ENCODE measurements around the gene CYSTM1. TPM values are rescaled to one million over a fixed set of nuclear protein-coding genes. Genes with fewer than 3 reads are reported as not detected.
A peak's percentile ranks its signal among the peaks of the same experiment; 100 is the strongest.
"Not testable (repeated sequence)": the region's sequence is repeated elsewhere in the genome, so short reads cannot be mapped to it uniquely, and the experiment has no call there.

The CYSTM1 gene
- total RNA-seq, 1 donor from 2014 or later: 24.6 TPM

DNA sequence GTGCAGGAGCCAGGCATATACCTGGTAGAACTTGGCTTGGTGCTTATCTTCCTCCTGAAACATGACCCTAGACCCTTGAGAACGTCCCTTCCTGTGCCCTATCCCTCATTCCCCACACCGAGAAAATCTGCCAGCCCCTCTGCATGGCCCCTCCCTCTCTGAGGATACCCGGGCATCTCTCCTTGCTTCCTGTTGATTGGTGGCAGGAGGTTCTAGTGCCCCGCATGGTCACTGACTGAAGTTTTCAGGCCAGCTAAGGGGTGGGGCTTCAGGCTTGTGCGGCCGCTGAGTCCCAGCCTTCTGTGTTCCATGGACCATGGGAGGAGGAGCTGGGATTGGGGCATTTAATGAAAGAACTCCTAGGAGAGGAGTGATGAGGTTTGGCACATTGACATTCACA lies 26.5 kb upstream of the CYSTM1 start:
- DNase-seq (ENCODE audit: low spot score) (peak; percentile 21), ATAC-seq (no peak)

DNA sequence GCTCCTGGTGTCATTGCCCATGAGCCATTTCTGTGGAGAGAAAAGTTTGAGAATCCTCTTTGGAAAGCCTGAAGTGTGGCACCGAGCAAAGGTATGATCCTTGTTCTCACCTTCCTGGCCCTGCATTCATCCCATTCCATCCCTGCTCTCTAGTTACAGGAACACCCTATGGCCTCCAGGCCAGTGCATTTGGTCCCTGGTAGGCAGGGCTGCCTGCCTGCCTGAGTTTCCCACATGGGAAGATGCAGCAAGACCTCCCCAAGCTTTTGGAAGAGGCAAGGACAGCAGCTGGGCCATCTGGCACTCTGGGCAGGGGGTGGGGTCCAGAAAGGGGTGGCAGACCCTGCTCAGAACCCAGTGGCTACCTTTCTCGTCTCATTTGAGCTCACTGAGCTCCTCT lies 24.8 kb upstream of the CYSTM1 start:
- ATAC-seq: no peak

DNA sequence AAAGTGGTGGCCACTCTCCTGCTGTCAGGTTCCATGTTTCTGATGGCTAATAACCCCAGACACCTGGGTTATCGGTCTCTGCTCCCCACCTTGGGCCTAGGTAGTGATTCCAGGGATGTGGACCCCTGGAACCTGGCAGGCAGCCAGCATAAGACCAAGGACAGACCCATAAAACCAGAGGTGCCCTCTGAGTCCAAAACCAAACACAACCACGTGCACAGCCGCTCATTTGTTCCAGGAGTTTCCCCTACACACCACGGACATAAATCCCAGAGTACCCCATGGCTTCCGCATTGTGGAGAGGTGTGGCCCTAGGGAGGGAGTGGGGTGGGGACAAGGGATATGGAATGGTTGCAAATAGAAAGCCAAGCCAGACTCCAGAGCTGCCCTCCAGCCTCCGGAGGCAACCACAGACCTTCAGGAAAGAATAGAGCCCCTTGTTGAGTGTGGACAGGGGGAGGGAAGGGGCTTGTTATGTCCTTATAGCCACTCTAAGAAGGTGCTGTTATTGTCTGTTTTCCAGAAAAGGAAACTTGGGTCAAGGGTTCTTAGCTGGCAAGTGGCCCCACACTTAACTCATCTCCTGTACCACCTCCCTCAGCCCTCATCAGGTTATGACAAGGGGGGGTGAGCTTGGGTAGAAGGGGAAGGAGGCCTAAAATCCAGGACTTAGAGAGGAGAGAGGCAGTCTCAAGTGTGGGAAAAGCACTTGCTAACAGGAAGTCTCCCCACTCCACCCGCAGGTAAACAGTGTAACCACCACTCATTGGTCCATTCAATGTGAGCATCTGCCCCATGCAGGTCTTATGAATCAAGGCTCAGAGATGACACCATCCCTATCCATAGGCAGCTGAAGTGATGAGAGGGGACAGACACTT lies 23.6 kb upstream of the CYSTM1 start:
- ATAC-seq (no peak), DNase-seq (ENCODE audit: low spot score) (no peak)

More for the DNA sequence above, 24.8 kb upstream of the CYSTM1 start:
- DNase-seq (ENCODE audit: low spot score): peak; percentile 11

DNA sequence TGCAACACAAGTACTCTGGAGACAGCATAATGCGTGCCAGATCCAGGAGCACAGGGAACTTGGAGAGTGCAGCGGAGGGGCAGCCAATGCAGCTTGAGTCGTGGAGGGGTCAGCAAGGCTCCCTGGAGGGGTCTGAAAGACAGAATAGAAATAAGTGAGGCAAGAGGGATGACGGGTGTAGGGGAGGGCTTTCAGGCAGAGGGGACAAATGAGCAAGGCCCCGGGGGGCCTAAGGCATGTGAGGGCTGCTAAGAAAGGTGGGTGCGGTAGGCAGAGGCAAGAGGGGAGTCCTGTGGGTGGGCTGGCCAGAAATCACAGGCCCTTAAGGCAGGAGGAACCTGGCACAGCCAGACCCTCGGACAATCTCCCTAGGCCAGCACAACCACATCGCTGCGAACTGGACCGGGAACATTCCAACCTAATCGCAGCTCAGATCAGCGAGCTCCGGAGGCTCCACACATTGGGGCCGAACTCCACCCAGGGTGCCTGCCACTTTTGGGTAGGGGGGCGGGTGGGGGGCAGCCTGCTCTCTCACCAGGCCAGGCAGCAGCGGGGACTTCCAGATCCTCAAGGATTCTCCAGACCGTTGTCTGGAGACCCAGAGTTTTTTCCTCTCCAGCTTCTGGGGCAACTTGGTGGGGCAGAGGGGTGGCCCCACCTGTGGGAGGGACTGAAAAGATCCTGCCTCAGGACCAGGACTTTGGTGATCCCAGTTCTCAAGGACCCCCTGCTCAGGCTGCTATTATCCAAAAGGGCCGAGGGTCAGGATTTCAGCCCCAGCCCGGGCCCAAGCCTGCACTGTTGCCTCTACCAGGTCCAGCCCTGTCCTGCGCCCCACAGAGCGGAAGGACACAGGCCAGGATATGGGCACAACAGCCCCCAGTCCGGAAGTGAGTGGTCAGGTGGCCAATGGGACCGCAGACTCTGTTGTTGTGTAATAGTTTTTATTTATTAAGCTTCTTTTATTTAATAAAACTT lies 22.7 kb upstream of the CYSTM1 start:
- DNase-seq (ENCODE audit: low spot score): no peak
- ATAC-seq: no peak

DNA sequence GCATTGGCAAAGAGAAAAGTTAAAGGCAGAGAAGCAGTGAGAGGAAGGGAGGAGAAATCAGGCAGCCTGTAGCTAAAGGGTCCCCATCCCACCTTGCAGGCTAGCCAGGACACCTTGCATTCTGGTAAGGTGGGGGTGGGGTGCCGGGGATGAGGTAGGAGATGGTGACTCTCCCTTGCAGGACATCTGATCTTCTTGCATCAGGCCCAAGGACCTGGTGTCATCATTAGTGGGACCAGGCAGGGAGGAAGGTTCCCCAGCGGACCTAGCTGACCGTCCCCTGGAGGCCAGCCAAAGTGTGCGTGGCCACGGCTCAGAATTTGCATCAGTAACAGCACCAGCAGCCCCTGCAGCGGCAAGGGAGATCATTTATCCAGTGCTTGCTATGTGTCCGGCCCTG lies 21.7 kb upstream of the CYSTM1 start:
- ATAC-seq (no peak), DNase-seq (ENCODE audit: low spot score) (no peak)

DNA sequence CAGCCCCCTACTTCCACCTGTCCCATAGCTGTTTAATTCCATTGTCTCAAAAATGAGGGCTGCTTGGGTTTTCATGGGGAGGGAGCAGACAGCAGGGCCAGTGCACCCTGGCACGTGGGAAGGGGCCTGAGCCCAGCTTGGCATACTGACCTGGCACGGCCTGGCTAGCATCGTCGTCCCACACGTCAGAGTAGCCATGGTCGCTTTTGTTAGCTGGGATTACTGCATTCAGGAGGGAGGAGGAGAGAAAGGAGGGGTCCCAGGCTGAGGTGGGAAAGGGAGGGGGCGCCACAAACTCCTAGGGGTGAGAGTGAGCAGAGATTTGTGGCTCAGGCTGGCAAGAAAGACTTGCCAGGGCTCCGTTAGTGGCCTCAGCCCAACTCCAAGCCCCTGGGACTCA lies 21.1 kb upstream of the CYSTM1 start:
- no peak for ATAC-seq
- no peak for DNase-seq (ENCODE audit: low spot score)

DNA sequence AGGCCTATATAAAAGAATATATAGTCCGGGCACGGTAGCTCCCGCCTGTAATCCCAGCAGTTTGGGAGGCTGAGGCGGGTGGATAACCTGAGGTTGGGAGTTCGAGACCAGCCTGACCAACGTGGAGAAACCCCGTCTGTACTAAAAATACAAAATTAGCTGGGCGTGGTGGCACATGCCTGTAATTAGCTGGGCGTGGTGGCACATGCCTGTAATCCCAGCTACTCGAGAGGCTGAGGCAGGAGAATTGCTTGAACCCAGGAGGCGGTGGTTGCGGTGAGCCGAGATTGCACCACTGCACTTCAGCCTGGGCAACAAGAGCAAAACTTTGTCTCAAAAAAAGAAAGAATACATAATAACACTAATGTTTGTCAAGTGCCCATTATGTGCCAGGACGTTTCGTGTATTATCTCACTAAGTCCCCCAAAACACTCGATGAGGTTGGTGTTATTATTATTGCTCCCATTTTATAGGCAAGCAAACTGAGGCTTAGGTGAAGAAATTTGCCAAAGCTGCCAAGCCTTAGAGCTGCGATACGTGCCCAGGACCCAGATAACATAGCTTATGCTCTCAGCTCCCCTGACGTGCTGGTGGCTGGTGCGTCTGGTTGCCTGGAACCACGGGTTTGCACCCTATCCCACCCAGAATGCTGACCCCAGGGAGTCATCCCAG lies 20.1 kb upstream of the CYSTM1 start:
- ATAC-seq; DNase-seq (ENCODE audit: low spot score): not testable (repeated sequence)

DNA sequence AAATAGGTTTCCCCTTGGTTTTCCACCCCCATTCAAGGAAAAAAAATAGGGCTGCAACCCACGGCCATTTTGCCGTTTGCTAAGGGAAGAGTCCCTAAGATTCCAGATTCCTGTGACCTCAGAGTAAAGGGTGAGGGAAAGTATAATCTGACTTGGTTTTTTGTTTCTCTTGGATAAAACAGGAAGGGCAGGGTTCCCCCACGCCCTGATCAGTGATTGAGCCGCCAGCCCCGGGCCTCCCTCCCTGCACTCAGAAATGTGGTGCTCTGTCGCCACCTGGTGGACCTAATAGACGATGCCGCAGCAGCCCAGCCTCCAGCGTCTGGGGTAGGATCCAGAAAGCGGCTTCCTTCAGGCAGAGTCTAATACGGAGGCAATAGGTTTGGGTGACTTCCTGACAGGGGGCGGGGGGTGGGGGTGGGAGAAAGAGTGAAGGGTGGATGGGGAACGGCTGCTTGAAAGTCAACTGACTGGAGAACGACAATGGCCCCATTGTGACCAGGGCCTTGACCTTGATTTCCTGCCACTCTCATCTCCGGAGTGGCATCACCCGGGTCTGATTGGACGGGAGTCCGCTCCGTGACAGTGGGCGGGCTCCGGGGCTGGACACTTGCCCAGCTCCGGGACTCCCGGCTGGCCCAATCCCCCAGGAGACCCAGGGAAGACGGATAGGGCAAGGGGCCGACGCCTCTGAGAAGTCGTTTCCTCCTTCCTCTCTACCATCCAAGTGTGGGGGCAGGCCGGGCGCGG lies 17.8 kb upstream of the CYSTM1 start:
- ATAC-seq: peak; percentile 99

DNA sequence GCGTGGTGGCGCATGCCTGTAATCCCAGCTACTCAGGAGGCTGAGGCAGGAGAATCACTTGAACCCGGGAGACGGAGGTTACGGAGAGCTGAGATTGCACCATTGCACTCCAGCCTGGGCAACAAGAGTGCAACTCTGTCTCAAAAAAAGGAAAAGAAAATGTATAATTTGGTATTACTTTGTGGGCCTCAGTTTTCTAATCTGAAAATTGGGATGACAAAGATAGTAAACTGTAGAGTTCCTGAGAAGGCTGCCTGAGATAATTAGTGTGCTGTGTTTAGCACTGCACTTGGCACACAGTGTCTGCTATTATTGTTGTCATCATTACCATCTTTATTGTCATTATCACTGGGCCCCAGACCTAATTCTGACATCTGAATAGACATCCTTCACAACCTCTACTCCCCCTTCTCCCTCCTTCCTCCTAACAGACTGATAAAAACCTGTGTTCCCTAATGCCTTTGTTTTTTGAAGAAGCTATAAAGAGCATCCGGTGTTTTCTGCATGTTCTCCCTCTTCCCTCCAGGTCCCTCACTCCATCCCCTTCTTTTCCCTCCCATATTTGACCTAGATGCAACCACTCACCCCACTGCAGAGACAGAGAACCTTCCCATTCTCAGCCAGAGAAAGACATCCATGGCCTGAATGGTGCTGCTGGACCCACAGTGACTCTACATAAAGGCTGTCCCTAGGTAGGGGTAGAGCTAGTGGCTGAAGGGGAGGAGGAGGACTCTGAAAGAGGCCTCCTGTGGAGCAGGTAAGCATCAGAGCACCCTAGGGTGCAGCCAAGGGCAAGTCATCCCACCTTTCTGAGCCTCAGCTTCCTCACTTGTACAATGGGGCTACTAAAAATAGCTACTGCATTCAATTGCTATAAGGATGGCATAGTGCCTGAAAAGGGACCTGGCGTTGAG lies 15.7 kb upstream of the CYSTM1 start:
- DNase-seq (ENCODE audit: low spot score) (no peak), ATAC-seq (no peak)

More for the DNA sequence above, 17.8 kb upstream of the CYSTM1 start:
- peak; percentile 88 for DNase-seq (ENCODE audit: low spot score)

DNA sequence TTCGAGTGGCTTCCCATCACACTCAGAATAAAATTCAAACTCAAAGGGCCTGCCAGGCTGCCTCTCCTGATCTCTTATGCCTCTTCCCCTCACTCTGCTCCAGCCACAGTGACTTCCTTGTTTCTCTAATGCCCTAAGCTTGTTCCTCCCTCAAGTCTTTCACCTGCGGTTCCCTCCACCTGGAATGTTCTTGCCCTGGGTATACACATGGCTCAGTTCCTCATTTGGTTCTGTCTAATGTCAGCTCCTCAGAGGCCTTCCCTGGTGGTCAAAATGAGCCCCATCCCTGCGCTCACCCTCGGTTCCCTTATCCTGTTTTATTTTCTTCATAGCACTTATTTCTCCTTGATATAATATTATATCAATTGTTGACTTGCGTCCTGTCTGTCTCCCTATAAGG lies 12.7 kb upstream of the CYSTM1 start:
- ATAC-seq: no peak

DNA sequence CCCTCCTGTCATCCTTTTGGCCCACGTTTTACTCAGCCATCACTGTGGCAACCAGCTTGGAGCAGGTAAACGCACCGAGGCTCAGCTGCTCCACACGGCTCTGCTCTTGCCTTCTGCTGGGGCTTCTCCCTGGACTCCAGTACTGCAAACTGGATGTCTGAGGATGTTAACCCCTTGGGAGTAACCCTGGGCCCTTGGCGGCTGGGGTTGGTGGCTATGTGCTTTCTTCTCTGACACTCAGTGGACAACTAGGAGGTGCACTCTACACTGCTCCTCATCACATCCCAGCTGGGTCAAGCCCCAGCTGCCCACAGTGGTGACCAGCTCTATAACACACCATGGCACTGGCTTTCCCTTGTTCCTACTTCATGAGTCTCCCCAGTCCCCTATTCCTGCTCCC lies 12.2 kb upstream of the CYSTM1 start:
- ATAC-seq (no peak), DNase-seq (ENCODE audit: low spot score) (no peak)

More for the DNA sequence above, 12.7 kb upstream of the CYSTM1 start:
- DNase-seq (ENCODE audit: low spot score): no peak

DNA sequence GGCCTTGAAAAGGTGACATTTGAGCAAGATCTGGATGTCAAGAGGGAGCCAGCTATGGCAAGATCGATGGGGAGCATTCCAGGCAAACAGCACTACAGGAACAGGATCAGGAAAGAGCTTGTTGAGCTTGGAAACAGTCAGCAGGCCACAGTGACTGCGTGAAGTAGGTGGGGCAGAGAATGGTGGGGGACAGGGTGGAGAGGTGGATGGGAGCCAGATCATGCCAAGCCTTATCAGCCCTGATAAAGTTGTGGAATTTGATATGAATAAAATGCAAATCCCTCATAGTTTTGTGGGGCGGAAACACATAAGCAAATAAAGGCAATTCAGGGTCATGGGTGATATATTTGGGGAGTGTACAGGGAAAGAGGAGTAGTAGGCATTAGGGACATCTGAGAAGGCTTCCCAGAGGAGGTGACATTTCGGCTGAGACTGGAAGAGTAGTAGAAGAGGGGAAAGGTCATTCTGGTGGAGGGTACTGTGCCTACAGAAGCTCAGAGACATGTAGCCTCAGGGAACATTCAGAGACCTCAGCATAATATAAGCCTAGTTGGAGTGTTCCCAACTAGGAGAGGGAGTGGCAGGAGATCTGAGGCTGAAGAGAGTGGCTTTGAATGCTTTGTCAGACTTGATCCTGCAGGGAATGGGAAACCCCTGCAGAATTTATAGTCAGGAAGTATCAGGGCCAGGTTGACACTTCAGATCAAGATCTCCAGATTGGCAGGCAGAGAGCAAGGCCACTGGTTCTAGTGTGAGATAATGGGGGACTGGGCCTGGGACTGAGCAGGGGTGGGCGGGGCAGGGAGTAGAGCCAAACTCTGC lies 9.7 kb upstream of the CYSTM1 start:
- DNase-seq (ENCODE audit: low spot score) (peak; percentile 64), ATAC-seq (peak; percentile 89)

DNA sequence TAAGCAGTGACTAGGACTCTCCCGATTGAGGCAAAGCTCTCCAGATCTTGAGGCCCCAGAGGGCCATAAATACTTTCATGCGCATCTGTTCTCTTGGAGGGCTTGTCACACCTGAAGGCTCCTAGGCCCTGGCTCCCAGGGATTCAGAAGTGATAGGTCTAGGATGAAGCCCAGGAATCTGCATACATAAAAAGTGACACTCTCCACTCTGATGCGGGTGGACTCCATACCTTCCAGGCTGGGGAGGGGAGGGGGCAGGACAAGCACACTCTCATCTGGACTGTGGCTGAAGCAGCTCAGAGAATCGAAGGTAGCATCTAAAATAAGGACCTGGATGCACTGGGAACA lies 9.1 kb upstream of the CYSTM1 start:
- no peak for DNase-seq (ENCODE audit: low spot score)
- ATAC-seq: no peak

DNA sequence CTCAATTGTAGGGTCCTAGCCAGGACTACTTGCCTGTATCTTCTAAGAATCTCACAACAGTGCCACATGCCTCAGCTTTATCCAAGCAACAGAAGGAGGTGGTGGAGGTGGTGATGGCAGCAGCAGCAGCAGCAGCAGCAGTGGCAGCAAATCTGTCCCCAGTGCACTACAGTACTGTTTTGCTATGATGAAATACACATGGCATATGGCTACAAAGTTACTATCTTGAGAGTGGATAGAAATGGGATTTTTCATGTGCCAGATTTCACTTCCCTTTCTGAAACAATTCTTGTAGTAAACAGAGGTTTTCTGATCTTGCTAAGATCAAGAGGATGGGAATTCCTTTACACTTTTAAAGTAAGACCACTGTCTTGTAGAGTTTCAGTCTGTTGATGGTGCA lies 8.1 kb upstream of the CYSTM1 start:
- DNase-seq (ENCODE audit: low spot score) (no peak), ATAC-seq (no peak)

DNA sequence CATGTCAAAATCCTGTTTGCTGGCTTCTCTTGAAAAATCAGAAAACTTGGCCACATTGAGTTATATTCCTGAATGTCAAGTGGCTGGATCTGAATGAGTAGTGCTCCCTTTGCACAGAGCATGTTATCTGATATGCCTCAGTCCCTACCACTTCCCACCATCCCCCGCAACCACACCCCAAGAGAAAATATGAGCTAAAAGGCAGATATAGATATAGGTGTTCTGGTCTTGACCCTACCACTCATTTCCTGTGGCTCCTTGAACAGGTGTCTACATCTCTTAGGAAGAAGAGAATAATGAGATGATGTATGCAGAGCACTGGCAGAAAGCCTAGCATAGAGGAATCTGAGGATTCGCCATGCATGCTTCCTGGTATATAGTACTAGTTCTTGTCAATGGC lies 6.6 kb upstream of the CYSTM1 start:
- no peak for ATAC-seq

DNA sequence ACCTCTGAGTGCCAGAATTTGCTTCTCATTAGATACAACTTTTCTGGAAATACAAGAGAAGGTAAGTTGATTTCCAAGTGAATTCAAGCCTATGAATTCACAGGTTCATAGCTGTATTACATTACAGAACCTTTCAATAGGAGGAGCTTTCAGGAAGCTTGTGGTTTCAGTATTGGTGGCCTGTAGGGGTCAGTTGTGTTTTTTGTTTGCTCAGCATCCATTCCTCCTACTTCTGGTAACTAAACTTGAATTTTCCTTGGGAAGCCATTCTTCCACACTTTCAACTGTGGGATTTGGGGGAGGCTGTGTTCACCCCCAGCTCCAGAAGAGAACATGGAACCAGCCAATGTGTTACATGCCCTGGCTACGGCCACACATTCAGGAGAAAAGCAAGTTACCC lies 5.6 kb upstream of the CYSTM1 start:
- ATAC-seq (peak; percentile 31), DNase-seq (ENCODE audit: low spot score) (no peak)

More for the DNA sequence above, 6.6 kb upstream of the CYSTM1 start:
- no peak for DNase-seq (ENCODE audit: low spot score)

DNA sequence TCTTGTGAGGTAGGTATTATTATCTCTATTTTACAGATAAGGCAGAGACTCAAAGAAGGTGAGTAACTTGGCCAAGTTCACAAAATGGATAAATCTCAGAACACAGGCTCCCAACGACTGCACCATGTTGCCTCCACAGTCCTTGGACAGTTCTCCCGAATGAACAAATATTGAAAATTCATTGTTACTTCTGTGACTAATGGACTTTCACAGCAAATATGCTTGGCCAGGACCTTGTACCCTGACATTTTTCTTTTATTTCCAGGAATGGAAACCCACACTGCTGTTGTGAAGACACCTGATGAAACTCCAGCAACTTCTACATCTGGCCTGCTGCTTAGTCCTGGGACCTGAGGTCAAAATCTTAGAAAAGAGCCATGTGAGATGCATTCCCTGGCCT lies 2.5 kb upstream of the CYSTM1 start:
- ATAC-seq (no peak), DNase-seq (ENCODE audit: low spot score) (no peak)

DNA sequence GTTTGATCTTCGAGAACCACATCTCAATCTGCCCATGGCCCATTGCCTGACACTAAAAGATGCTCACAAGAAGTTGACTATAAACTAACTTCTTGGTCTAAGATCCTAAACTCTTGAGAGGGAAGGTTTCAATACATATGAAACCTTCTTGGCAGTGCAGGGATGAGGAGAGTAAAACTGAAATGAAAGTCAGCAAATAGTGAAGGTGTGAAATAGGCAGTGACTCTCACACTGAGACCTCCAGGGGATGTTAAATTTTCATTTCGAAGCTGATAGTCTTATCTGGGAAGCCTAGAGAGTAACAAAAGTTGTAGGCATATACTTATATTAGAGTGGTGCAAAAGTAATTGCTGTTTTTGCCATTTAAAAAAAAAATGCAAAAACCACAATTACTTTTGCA lies 974 bp upstream of the CYSTM1 start:
- DNase-seq (ENCODE audit: low spot score) (no peak), ATAC-seq (no peak)
